HG03064 (cell line): ENCODE results near the gene KDF1.

Experiments
- ATAC-seq: cut with Tn5 transposase; IDR thresholded peaks from one replicate; pipeline ENCODE4 v1.9.1; 2021; ENCODE audit warnings: low read depth; ENCODE audit not compliant: unreplicated experiment

Gene KDF1

GRCh38 chr1:26921540-26922430 lies 38.5 kb downstream of the KDF1 start, which contains the start of gene NUDC:
Gene NUDC (plus strand): TSS chr1:26921743. CDS start chr1:26921849, 106 bp downstream.
- peak; percentile 96 for ATAC-seq

DNA sequence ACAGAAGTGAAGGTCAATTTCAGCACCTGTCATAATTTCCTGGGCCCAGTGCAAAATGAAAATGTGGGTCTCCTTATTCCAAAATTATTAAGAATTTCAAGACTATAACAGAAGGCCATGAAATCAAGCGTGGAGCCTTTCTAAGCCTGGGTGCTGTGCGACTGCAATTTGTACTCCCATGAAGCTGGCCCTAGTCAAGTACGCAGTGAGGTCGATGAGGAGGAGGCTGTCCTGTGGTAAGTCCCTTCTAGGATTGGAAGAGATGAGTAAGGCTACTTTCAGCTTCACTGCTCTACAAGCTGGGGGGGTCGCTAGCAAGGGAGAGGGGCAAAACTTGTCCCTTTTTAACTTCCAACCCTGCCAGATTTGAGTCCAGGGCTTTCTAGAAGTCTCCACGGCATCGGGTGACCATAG lies 39.1 kb downstream of the KDF1 start:
- no peak for ATAC-seq

GRCh38 chr1:26915204-26915842 lies 44.9 kb downstream of the KDF1 start:
- ATAC-seq = no peak

DNA sequence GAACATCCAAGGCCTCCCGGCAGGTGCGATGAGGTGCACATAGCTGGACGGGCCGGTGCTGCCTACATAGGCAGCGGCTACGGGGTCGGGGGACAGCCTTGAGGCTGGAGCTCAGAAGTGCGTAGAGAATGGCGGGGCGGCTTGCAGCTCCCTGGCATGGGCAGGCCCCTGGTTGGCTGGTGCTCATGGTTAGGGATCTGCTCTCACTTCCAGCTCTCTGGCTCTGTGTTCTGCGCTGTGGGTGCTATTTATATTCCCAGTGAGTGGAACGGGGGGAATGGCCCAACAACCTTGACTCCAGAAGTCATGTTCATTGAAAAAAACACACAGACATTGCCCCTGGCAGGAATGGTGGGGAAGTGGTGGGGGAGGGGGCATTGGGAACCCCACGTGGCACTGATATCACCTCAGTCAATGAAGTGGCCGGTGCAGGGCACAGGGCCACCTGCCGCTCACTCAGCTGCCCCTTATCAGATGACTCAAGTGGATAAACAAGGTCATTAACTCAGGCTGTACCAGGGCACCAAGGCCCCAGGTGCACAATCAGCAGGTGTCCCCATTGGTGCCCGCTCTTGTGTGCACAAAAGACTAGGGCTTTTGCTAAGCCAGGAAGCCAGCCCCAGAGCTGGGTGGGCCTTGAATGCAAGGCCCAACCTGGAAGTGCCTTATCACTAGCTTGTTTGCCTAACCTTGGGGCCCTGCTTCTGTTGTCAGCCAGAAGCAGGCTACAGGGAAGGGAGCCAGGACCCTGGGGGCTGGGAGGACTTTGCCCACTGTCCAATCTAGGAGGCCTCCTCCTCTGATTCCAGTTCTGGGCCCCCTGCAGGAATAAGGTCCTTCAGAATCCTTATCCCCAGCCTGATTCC lies 46.3 kb downstream of the KDF1 start, which contains the start of gene NR0B2:
NR0B2 (minus strand) TSS at position 222 of the 866 bp plus-strand sequence; CDS start at position 187, 35 bp downstream.
- ATAC-seq = no peak

- no peak for ATAC-seq
Observed at GRCh38 chr1:26913389-26913753, 46.9 kb downstream of the KDF1 start.

DNA sequence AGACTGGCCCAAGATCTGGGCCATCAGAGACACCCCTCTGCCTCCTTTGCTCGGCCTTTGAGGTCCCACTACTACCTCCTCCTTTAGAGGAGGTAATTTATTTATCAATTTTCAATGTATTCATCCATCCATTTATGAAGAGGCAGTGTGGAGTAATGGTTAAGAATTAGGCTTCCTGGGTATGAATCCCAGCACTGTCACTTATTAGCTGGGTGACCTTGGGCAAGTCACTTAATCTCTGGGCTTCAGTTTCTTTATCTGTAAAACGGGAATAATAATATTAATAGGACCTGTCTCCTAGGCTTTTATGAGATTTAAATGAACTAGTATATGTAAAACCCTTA lies 48.1 kb downstream of the KDF1 start:
- no peak for ATAC-seq

DNA sequence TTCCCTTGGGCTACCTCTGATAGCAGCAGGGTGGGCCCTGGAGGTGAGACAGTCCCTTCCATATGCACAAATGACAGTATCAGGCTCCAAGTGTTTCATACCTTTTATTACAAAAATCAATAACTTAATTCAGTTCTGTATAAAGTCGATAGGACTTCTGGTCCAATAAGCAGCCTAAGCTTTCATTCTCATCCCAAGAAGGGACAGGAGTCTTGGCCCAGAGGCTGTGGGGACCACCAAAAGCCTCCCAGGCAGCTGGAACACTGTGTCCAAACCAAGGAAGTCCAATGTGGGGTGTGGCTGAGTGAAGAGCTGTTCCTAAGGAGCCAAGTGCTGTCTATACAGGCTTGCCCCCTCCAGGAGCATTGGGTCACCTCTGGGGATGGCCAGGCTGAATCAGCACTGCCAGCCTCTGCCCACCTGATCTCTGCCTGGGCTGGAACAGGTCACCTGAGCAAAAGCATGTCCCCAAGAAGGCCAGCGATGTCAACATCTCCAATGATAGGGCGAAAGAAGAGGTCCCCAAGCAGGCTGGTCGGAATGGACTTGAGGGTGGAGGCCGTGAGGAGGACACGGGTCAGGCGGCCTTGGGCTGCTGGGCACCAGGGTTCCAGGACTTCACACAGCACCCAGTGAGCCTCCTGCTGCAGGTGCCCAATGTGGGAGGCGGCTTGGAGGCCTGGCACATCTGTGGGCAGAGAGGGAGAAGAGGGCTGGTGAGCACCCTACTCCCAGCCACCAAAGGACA lies 48.7 kb downstream of the KDF1 start:
- no peak for ATAC-seq

DNA sequence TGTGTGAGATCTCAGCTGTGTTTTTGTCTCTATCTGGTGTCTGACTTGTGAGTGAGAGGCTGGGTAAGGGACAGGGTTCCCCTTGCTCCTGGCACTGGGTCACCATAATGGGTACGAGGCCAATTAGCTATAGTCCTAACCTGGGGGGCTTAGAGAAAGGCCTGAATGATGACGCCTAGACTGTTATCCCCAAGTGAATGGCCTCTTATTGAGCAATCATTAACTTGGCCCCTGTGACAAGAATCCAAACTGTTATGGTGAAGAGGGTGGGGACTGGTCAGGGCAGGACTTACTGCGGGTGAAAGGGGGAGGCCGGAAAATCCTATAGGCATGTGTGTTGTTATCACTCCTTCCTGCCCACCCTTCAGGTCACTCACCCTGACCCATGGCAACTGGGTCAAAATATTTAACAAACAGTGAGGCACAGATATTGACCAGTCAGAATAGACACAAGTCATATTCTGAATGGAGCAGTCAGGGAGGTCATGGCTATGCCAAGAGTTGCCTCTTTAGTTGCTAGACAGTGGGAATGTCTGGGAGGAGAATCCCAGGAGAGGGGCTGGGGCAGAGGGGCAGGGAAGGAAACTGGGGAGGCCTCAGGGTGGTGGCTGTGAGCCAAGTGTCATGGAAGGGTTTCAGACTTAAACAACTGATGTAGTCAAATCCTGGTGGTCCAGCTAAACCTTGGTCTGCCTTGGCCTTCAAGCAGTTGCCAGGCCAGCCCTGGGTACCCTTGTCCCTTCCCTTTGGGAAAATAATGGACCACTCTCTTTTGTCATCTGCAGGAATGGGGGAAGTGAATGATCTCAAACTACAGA lies 49.7 kb downstream of the KDF1 start:
- no peak for ATAC-seq

DNA sequence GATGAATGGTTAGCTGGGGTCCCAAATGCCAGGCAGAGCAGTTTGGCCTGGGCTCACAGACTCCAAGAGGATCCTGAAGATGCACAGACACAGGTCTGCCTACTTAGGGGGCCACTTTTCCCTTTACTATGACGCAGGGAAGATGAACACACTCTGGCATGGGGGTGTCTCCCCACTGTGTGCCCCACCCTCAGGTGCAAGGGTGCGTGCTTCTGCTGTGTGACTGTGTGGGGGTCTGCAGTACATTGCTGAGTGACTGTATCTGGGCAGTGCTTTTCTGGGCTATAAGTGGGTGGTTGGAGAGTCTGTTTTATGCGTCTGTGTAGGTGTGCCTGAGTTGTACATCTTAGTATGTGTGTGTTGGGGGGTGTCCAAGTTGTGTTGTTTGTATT lies 50.3 kb downstream of the KDF1 start:
- no peak for ATAC-seq

- no peak for ATAC-seq
Observed at GRCh38 chr1:26907071-26907917, 53.0 kb downstream of the KDF1 start.

DNA sequence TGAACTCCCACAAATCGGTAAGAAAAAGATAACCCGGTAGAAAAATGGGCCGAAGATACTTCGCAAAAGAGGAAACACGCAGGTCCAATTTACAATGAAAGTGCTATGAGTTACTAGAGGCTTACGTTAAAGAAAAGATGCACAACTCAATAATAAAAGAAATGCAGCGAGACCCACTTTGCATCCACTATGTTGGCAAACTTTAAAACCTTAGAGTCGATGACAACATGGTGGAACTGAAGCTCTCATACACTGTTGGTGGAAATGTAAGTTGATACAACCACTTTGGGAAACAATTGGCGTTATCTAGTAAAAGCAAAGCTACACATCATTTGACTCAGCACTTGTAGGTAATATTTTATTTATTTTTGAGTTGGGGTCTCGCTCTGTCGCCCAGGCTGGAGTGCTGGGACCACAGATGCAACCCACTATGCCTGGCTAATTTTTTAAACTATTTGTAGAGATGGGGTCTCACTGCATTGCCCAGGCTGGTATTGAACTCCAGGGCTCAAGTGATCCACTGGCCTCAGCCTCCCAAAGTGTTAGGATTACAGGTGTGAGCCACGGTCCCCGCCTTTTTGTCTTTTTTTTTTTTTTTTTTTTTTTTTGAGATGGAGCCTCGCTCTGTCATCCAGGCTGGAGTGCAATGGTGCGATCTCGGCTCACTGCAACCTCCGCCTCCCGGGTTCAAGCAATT lies 59.3 kb downstream of the KDF1 start:
- ATAC-seq = no peak

DNA sequence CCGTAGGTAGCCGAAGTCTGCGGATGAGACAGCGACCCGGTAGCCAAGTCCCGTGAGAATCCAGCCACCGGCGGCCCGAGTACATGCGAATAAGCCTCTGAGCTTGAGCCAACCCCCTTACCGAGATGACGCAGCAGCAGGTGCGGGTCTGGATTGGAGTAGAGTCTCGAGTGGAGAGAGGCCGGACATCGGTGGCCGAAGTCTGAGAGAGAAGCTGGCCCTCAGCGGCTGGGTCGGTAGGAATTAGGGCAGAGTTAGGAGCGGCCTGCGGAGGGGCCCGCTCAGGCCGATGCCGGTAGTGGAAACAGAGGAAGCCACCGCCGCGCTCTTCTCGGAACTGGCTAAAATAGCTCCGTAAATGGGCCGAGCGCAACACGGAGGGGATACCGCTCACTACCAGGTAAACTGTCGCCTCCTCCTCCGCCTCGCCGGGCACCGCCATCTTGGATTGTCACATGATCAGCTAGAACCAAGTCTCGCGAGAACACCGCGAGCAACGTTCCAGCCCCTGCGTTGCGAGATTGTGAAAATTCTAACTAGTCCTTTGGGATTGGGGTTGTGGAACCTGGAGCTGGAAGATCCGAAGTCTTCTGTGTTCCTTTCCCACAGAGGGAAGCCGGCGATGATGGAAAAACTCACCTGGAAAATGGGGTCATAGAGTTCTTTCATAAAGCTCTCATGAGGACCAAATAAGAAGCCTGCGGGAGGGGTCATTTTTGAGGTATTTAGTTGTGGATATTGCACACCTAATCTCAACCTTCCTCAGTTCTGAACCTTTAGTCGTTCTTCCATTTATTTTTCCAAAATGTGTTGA lies 60.1 kb downstream of the KDF1 start, which contains the start of gene GPATCH3:
GPATCH3 (minus strand) TSS at position 467 of the 814 bp plus-strand sequence; CDS start at position 442, 25 bp downstream.
- ATAC-seq = no peak
